Lung (tissue), 16 donors: ENCODE data around the gene MYH13. TPM values are rescaled to one million over a fixed set of nuclear protein-coding genes. Genes with fewer than 3 reads are reported as not detected.

Experiments used
- ATAC-seq: fragments of 200-7000 bp; cut with Tn5 transposase; one replicate; pipeline ENCODE4 v1.9.1; 2020; ENCODE audit warnings: moderate number of reproducible peaks; ENCODE audit not compliant: insufficient read depth, low FRiP score
- DNase-seq, 3 donors: peaks; one replicate each; pipeline ENCODE4 v3.0.0-alpha.2; 2013 to 2017
- H3K27ac ChIP-seq, 2 donors: one replicate each; pipeline ENCODE4 v1.5.1; 2013; ENCODE audit warnings: mild to moderate bottlenecking in 2 of 2, moderate library complexity in 2 of 2, control low read depth in 1 of 2, inconsistent platforms in 1 of 2, low read depth in 1 of 2, low read length in 1 of 2
- H3K27me3 ChIP-seq, 3 donors: one replicate each; pipeline ENCODE4 v1.5.1; 2013; ENCODE audit warnings: low read length in 2 of 3; ENCODE audit not compliant: control insufficient read depth in 3 of 3, insufficient read depth in 3 of 3
- H3K36me3 ChIP-seq, 4 donors: one replicate each; pipeline ENCODE4 v1.5.1; 2013; ENCODE audit warnings: low read length in 4 of 4, mild to moderate bottlenecking in 1 of 4, moderate library complexity in 1 of 4; ENCODE audit not compliant: control insufficient read depth in 4 of 4, insufficient read depth in 4 of 4
- H3K4me1 ChIP-seq, 5 donors: one replicate each; pipeline ENCODE4 v1.5.1; 2013; ENCODE audit warnings: low read length in 5 of 5, mild to moderate bottlenecking in 2 of 5, moderate library complexity in 1 of 5; ENCODE audit not compliant: control insufficient read depth in 5 of 5, insufficient read depth in 5 of 5
- H3K4me3 ChIP-seq: one replicate; pipeline ENCODE4 v1.5.1; 2013; ENCODE audit warnings: mild to moderate bottlenecking, control low read depth, moderate library complexity
- H3K9ac ChIP-seq, 2 donors: one replicate each; pipeline ENCODE4 v1.5.1; 2013; ENCODE audit warnings: low read length in 2 of 2, control low read depth in 1 of 2; ENCODE audit not compliant: insufficient read depth in 1 of 2
- H3K9me3 ChIP-seq, 4 donors: one replicate each; pipeline ENCODE4 v1.5.1; 2013; ENCODE audit warnings: low read length in 3 of 4, mild to moderate bottlenecking in 1 of 4, moderate library complexity in 1 of 4; ENCODE audit not compliant: control insufficient read depth in 4 of 4, insufficient read depth in 3 of 4
- whole genome bisulfite sequencing, 2 donors: extraction: QIAGEN DNeasy Blood & Tissue Kit; methylation state at CpG; one replicate each; pipeline ENCODE4 v1.1.7; 2013; 5-methylcytosine and 5-hydroxymethylcytosine counted together
- long read RNA-seq, 5 donors: transcript quantifications; one replicate each; lab custom pipeline, GENCODE V29; 2026
- polyA plus RNA-seq, 2 donors: library from polyadenylated mRNA; stranded (reverse); fragments of 200-250 nt; gene quantifications; one replicate each; pipeline ENCODE4 v1.2.1, GENCODE V29; 2013
- total RNA-seq, 2 donors: library from RNA; depleted of rRNA in 1 of 2; stranded (reverse); fragments of >200 nt in 1 of 2; gene quantifications; one replicate each; pipeline ENCODE4 v1.2.1, GENCODE V29; 2014 to 2021
- TF ChIP-seq, protein P1 (sequence below): IDR thresholded peaks from 2 replicates; pipeline ENCODE4 v1.5.1; 2012; ENCODE audit warnings: mild to moderate bottlenecking; ENCODE audit errors: control extremely low read depth, extremely low read depth
- donor health status: control.
- donor health status: control.
- donor health status: Bipolar disorder and iron deficiency.
- donor health status: healthy.
- donor health status: DM: yes; HTN: yes; CAD: no.

Gene MYH13
- total RNA-seq (not detected), polyA plus RNA-seq (under 1 TPM in 1 of 2 donors, not detected in 1; 0.02 TPM)
- long read RNA-seq, donor 1: 0 reads
- long read RNA-seq, donor 2: 0 reads
- long read RNA-seq, donor 3: 0 reads
- long read RNA-seq, donor 4: 0 reads
- long read RNA-seq, donor 5: 0 reads

DNA sequence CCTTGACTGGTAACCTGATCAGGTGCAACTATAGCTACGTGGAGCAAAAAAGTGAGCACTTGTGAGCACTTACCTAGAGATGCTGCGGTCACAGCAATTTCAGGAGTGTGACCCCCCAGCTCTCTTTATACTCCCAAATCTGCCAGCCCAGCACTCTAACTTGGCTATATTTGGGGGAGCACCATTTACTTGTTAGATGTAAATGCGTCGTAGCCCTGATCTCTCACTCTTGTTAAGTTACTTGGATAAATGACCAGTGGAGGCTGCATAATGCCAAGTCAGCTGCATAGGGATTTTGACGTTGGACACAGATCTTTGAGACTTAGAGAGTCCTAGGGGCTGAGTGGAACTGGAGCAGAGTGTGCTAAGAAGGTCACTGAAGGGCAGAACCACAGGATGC lies at the start of gene MYH13:
Gene MYH13 (minus strand): TSS at position 101 of the 400 bp plus-strand sequence. CDS start 8,476 bp downstream, outside the sequence.
- TF ChIP-seq, protein P1, sequence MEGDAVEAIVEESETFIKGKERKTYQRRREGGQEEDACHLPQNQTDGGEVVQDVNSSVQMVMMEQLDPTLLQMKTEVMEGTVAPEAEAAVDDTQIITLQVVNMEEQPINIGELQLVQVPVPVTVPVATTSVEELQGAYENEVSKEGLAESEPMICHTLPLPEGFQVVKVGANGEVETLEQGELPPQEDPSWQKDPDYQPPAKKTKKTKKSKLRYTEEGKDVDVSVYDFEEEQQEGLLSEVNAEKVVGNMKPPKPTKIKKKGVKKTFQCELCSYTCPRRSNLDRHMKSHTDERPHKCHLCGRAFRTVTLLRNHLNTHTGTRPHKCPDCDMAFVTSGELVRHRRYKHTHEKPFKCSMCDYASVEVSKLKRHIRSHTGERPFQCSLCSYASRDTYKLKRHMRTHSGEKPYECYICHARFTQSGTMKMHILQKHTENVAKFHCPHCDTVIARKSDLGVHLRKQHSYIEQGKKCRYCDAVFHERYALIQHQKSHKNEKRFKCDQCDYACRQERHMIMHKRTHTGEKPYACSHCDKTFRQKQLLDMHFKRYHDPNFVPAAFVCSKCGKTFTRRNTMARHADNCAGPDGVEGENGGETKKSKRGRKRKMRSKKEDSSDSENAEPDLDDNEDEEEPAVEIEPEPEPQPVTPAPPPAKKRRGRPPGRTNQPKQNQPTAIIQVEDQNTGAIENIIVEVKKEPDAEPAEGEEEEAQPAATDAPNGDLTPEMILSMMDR: no peak
- H3K4me1 ChIP-seq: no peaks in the 10 kb centered on the region
- H3K36me3 ChIP-seq: no peaks in the 10 kb centered on the region
- H3K9me3 ChIP-seq: no peaks in the 10 kb centered on the region
- DNase-seq (no peak), ATAC-seq (no peak)
- no peak within 1 kb of the TSS for H3K4me3 ChIP-seq
- 77 to 91% methylated on average over 5 of the region's 5 CpGs for WGBS, 2 donors
- H3K27me3 ChIP-seq: no peaks in the 10 kb centered on the region
- H3K9ac ChIP-seq: no peak within 1 kb of the TSS
- H3K27ac ChIP-seq: no peak within 1 kb of the TSS

DNA sequence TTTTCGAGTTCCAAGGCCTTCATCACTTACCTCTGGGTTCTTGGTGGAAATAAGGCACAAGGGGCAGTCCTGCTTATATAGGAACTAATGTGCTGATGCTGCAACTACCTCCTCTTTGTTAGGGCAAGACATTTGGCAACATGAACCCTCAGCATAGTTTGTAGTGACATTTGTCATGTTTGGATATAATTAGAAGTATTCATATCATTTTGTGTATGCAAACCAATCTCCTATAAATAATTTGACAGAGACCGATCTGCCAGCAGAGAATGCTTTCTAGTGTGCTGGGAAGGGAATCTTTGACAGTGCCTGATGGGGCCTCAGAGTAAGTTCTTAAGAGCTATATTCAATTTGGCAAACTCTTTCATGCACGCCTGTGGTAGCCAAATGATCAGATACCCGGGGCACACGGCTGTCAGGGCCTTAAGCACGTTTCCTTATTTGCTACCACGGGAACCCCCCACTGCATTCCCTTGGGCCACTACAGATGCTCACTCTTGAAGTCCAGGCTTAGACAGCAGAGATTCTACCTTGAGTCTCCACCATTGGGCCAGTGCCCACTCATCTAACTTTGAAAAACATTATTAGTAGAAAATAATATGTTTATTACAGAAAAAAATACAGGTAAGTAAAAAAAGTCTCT lies 49.2 kb upstream of the MYH13 start, which contains the start of gene MYH8:
Gene MYH8 (minus strand): TSS at position 51 of the 643 bp plus-strand sequence. CDS start 1,723 bp downstream, outside the sequence.
- Histone ChIP-seq H3K36me3 (no peaks in the 10 kb centered on the region), H3K4me1 (peaks cover 0 to 8% (median 0%) of the 10 kb centered on the region in 5 donors), H3K9ac (no peak within 1 kb of the TSS), H3K9me3 (no peaks in the 10 kb centered on the region), H3K27ac (no peak within 1 kb of the TSS), H3K4me3 (no peak within 1 kb of the TSS), H3K27me3 (no peaks in the 10 kb centered on the region)
- DNase-seq: no peak
- no peak for ATAC-seq
- 82 to 87% methylated on average over 7 of the region's 7 CpGs for WGBS, 2 donors
- TF ChIP-seq, protein P1: no peak

DNA sequence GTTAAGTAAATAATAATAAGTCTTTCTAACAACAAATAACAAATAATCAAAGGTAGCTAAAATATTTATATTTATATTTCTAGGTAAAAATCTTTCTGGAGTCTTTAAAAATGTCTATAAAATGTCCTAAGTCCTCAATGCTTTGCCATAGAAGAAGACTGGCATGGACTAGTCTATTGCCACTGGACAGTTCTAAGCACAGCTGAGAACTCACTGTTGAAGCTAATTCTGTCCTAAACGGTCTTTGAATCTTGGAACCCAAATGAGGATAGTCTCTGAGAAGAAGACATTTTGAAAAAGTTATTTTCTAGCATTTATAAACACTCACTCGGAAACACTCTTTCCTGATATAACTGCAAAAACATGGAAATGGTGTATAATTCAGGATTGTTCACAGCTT lies 48.4 kb upstream of the MYH13 start:
- 72 to 79% methylated on average over 2 of the region's 2 CpGs for WGBS, 2 donors

More for the DNA sequence above, 48.4 kb upstream of the MYH13 start:
- Histone ChIP-seq H3K27ac (no peak overlapping the region), H3K27me3 (no peaks in the 10 kb centered on the region), H3K4me3 (no peak overlapping the region), H3K36me3 (no peaks in the 10 kb centered on the region), H3K9me3 (no peaks in the 10 kb centered on the region), H3K9ac (no peak overlapping the region), H3K4me1 (peaks cover 0 to 8% (median 0%) of the 10 kb centered on the region in 5 donors)
- DNase-seq (no peak), ATAC-seq (no peak)
- TF ChIP-seq, protein P1: no peak
